G401.6 (cell line): ENCODE results near the gene QPCTL.
"Not testable (repeated sequence)": the region's sequence is repeated elsewhere in the genome, so short reads cannot be mapped to it uniquely, and the experiment has no call there.

Experiments
- FAIRE-seq: peaks from 2 replicates; lab custom pipeline; 2012; peaks lifted over from hg19 to GRCh38; lab: Jason Lieb, UNC

QPCTL gene

GRCh38 chr19:45676851-45677263, 15.6 kb upstream of the QPCTL start:
- FAIRE-seq, result no peak

DNA sequence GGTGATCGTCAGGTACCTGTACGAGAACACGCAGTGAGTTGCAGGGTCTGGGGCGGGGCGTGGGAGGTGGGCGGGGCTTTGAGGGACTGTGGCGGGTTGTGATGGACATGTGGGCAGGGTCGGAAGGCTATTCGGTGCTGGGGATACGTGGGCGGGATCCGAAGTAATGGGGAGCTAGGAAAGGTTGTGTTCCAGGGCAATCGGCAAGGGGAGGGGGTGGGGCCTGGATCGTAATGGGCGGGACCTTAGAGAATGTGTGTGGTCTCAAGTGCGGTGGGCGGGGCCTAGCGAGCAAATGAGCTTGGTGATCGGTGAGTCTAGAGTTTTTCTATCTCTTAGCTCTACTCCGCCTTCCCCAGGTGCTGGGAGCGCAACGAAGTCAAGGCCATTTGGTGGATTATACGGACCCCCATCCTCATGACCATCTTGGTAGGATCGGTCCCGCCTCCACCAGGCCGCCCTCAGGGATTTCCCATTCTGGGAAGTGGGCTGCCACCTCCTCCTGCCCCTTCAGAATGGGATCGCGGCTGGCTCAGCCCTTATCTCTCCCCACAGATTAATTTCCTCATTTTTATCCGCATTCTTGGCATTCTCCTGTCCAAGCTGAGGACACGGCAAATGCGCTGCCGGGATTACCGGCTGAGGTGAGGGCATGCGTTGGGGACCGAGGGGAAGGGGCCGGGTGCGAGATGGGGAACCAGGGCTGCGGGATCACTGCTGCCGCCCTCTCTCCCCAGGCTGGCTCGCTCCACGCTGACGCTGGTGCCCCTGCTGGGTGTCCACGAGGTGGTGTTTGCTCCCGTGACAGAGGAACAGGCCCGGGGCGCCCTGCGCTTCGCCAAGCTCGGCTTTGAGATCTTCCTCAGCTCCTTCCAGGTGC, 14.9 kb upstream of the QPCTL start:
- no peak for FAIRE-seq

DNA sequence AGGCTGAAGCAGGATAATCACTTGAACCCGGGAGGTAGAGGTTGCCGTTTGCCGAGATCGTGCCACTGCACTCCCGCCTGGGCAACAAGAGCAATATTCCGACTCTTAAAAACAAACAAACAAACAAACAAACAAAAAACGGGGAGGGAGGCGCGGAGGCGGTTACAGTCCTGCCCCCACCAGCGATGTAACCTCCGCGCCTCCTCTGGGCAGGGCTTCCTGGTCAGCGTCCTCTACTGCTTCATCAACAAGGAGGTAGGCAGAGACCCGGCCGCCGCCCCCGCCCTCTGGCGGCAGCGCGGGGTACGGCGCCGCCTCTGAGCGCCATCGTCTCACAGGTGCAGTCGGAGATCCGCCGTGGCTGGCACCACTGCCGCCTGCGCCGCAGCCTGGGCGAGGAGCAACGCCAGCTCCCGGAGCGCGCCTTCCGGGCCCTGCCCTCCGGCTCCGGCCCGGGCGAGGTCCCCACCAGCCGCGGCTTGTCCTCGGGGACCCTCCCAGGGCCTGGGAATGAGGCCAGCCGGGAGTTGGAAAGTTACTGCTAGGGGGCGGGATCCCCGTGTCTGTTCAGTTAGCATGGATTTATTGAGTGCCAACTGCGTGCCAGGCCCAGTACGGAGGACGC, 11.0 kb upstream of the QPCTL start:
- FAIRE-seq, result peak; percentile 25

GRCh38 chr19:45682117-45682516, 10.3 kb upstream of the QPCTL start:
- FAIRE-seq, result no peak

DNA sequence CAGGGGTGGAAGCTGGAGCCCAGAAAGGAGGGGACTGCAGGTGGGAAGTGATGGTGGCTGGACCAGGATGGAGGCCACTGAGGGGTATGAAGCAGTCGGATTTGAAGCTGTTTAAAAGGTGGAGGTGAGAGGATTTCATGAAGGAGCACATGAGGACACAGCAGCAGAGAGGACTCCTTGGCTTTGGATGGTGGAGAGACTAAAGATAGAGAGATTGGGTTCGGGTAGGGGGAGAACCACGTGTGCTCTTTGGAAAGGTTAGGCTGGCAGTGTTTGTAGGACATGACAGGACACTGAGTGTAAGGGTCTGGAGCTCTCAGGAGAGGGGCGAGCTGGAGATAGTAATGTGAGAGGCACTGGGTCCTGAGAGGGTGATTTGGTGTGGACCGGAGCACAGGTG, 9.6 kb upstream of the QPCTL start:
- FAIRE-seq, result no peak

- FAIRE-seq, result not testable (repeated sequence)
Measured at GRCh38 chr19:45685045-45685444, 7.4 kb upstream of the QPCTL start.

DNA sequence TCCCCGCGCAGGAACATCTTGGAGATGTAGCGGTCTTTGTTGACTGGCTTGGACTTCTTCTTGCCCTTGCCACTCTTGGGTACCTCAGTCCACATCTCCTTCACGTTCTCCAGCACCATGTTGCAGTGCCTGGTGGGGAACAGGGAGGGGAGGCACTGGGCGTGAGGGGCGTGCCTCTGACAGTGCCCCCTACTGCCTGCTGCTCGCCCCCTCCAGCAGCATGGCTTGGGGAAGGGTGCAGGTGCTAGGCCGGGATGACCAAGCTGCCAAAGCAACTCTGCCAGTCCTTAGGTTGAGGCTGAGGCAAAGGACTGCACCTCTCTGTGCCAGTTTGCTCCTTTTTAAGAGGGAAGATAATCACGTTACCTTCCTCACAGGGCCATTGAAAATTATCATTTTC, 4.9 kb upstream of the QPCTL start:
- FAIRE-seq, result no peak

DNA sequence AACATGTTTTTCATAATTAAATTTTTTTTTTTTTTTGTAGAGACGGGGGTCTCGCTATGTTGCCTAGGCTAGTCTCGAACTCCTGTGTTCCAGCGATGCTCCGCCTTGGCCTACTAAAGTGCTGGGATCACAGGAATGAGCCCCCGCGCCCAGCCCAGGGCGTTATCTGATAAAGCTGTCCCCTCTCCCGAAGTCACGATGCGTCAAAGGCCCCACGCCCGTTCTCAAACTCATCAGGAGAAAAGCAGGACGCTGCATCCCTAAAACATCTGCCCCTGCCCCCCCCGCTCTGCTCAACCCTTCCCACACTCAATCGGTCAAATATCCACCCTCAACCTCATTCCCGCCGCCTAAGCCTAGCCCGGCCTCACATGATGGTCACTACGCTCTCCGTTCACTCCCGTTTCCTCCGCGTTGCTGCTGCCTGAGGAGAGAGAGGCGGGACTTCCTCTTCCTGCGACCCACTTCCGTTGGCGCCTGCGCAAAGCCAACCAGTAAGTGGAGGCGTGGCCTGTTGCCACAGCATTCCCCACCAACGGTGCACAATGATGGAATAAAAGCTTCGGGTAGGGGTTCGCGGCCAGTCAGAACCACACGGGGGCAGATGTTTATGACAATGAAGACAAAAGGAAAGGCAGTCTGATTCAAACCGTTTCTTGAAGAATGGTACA, 815 bp upstream of the QPCTL start, which contains the start of gene SNRPD2:
TSS of gene SNRPD2 (minus strand) at position 438 of the 671 bp plus-strand sequence. CDS start at position 373, 65 bp downstream.
- no peak for FAIRE-seq

DNA sequence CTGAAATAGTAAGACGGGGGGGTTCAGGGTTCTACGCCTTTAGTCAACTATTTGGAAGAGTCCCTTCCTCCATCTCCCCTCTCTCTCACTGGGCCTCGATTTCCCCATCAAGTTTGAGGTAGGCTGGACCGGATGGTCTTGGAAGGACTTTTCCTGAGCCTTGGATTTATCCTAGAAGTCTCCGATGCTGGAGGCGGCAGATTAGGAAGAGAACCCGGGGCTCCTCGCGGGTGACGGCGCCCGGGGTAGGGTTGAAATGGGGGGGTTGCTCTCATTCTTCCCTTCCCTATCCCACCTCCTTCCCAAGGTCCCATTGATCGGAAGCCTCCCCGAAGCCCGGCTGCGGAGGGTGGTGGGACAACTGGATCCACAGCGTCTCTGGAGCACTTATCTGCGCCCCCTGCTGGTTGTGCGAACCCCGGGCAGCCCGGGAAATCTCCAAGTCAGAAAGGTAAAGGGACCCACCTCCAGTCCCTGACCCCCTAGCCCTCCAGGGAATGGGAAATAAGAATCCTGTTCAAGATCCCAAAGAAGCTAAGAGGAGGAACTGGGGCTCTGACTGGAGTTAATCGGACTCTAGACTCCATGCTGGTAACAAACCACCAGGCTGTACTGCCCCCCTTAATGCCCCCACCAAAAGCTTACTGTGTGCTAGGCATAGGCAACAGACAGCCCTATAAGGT, 781 bp downstream of the QPCTL start:
- FAIRE-seq, result no peak

- no peak for FAIRE-seq
Measured at GRCh38 chr19:45701676-45702075, 9.2 kb downstream of the QPCTL start.

GRCh38 chr19:45705115-45705514, 12.6 kb downstream of the QPCTL start:
- no peak for FAIRE-seq

- no peak for FAIRE-seq
Measured at GRCh38 chr19:45705710-45706415, 13.4 kb downstream of the QPCTL start.

- FAIRE-seq, result no peak
Measured at GRCh38 chr19:45710356-45711130, 18.1 kb downstream of the QPCTL start.

DNA sequence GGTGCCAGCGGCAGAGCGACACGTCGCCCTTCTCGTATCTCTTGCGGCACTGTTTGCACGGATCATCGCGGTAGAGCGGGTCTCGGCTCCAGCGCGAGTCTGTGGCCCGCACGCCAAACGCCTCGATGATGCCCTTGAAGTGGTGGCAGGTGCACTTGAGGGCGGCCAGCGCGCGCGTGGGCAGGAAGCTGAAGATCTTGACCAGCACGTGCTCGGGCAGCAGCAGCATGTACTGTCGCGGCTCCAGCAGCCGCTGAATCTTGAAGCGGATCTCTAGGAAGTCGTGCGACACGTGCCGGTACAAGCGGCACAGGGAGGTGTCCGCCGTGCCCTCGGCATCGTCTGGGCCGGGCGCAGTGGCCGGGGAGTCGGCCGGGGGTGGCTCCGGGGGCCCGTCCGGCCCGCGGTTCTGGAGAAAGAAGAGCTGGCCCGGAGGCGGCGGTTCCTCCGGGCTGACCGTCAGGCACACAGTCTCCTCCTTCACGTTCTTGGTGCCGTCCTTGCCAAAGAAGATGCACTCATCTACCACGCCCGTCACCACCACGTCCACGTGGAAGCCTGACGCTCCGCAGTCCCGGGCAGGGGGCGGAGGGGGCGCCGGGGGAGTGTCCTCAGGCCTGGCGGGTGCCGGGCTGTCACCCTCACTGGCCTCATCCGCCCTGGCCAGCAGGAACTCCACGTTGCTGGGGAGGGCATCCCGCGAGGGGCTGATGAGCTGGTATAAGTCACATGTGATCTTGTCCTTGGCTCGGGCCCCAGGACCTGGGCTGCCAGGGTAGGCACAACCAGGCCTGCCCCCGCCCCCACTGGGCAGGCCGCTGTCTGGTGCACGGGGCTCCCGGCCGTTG, 19.6 kb downstream of the QPCTL start:
- FAIRE-seq, result no peak

DNA sequence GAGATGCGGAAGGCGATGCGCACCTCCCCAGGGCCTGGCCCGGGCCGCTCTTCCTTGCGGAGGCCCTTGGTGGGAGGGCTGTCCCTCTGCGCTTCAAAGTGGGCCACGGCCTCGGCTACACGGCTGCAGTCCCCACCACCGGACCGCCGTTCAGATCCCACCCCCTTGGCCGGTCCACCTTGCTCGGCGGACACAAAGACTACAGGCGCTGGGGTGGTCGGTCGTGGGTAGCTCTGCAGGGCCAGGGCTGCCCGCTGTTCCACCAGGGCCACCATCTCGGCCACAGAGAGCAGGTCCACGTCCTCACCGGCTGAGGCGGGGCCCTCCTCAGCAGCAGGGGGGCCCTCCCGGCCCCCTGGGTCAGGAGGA, 20.2 kb downstream of the QPCTL start:
- no peak for FAIRE-seq

- FAIRE-seq, result no peak
Measured at GRCh38 chr19:45713141-45713540, 20.7 kb downstream of the QPCTL start.

- FAIRE-seq, result no peak
Measured at GRCh38 chr19:45715139-45715538, 22.7 kb downstream of the QPCTL start.

GRCh38 chr19:45716359-45717130, 24.1 kb downstream of the QPCTL start:
- FAIRE-seq, result no peak
